H1 (cell line): ENCODE results near the gene HOXB3. TPM values are rescaled to one million over a fixed set of nuclear protein-coding genes. Genes with fewer than 3 reads are reported as not detected.

Source experiments
- CTCF ChIA-PET: fragments of 300-600 bp; sonication (Branson Sonifier 250); formaldehyde crosslinking; loops from one replicate; lab custom pipeline; 2021; ENCODE audit not compliant: partially characterized antibody; lab: Charles Lee
- POLR2A ChIA-PET: fragments of 300-600 bp; sonication (Branson Sonifier 250); formaldehyde crosslinking; loops from one replicate; lab custom pipeline; 2021; ENCODE audit warnings: inconsistent platforms; ENCODE audit not compliant: partially characterized antibody; lab: Charles Lee
- DNase-seq, 2 experiments: peaks; one replicate each; pipeline versions ENCODE4 v3.0.0 to v3.0.0-alpha.2; 2010 to 2022; ENCODE audit warnings: low spot score in 2 of 2, low read depth in 1 of 2, mixed read lengths in 1 of 2
- FAIRE-seq: peaks from 2 replicates; lab custom pipeline; 2011; peaks lifted over from hg19 to GRCh38; lab: Jason Lieb, UNC
- H2AFZ ChIP-seq: 2 replicates; pipeline ENCODE4 v1.8.1; 2012; ENCODE audit warnings: low read length, inconsistent platforms
- H2AK5ac ChIP-seq: 2 replicates; pipeline ENCODE4 v1.6.1; 2013; ENCODE audit warnings: low read depth, low read length
- H2BK120ac ChIP-seq: replicated peaks from 2 replicates; pipeline ENCODE3; 2013; ENCODE audit warnings: low read depth, low read length, inconsistent platforms
- H2BK12ac ChIP-seq: 2 replicates; pipeline ENCODE4 v1.6.1; 2013; ENCODE audit warnings: low read depth, low read length
- H2BK15ac ChIP-seq: 2 replicates; pipeline ENCODE4 v1.6.1; 2013; ENCODE audit warnings: low read length
- H2BK20ac ChIP-seq: 2 replicates; pipeline ENCODE4 v1.6.1; 2013; ENCODE audit warnings: low read length
- H2BK5ac ChIP-seq: 2 replicates; pipeline ENCODE4 v1.6.1; 2013; ENCODE audit warnings: low read depth, low read length
- H3K14ac ChIP-seq: 2 replicates; pipeline ENCODE4 v1.6.1; 2013; ENCODE audit warnings: inconsistent platforms; ENCODE audit not compliant: insufficient read length
- H3K18ac ChIP-seq: 2 replicates; pipeline ENCODE4 v1.6.1; 2013; ENCODE audit warnings: low read length; ENCODE audit errors: extremely low read depth
- H3K23ac ChIP-seq: 2 replicates; pipeline ENCODE4 v1.6.1; 2013; ENCODE audit warnings: inconsistent platforms; ENCODE audit not compliant: insufficient read length
- H3K23me2 ChIP-seq: 2 replicates; pipeline ENCODE4 v1.6.1; 2013; ENCODE audit warnings: low read depth, low read length
- H3K27ac ChIP-seq: 2 replicates; pipeline ENCODE4 v1.6.1; 2011; ENCODE audit warnings: low read depth, low read length, inconsistent platforms
- H3K27me3 ChIP-seq, 4 experiments: replicated peaks in 1 of 4; 1 replicate in 1 of 4; 2 replicates in 3 of 4; pipeline versions ENCODE4 v1.6.1 to v1.8.1; 2011 to 2013; ENCODE audit warnings: low read length in 3 of 4, mild to moderate bottlenecking in 3 of 4, inconsistent platforms in 2 of 4, mixed read lengths in 2 of 4, moderate library complexity in 1 of 4; ENCODE audit not compliant: control insufficient read depth in 3 of 4, insufficient read depth in 3 of 4; ENCODE audit errors: extremely low read depth in 1 of 4
- H3K36me3 ChIP-seq, 4 experiments: 2 replicates each; pipeline versions ENCODE4 v1.6.1 to v1.8.1; 2011 to 2013; ENCODE audit warnings: mild to moderate bottlenecking in 4 of 4, low read length in 3 of 4, moderate library complexity in 2 of 4, control low read depth in 1 of 4, inconsistent platforms in 1 of 4; ENCODE audit not compliant: insufficient read depth in 4 of 4, control insufficient read depth in 2 of 4
- H3K4ac ChIP-seq: replicated peaks from 2 replicates; pipeline ENCODE3; 2013; ENCODE audit warnings: low read length, low read depth, mixed read lengths, inconsistent platforms; ENCODE audit not compliant: insufficient read length
- H3K4me1 ChIP-seq, 4 experiments: replicated peaks in 1 of 4; 1 replicate in 1 of 4; 2 replicates in 3 of 4; pipeline versions ENCODE4 v1.6.1 to v1.8.1; 2011 to 2013; ENCODE audit warnings: low read length in 3 of 4, inconsistent platforms in 2 of 4, mixed read lengths in 1 of 4; ENCODE audit not compliant: insufficient read depth in 4 of 4, control insufficient read depth in 3 of 4
- H3K4me2 ChIP-seq, 2 experiments: 2 replicates each; pipeline versions ENCODE4 v1.6.1 to v1.8.1; 2011 to 2013; ENCODE audit warnings: low read depth in 2 of 2, low read length in 2 of 2, control low read depth in 1 of 2, inconsistent platforms in 1 of 2, mild to moderate bottlenecking in 1 of 2; ENCODE audit not compliant: insufficient read depth in 1 of 2
- H3K4me3 ChIP-seq, 4 experiments: fragments of 200-600, 300-600 bp in 1 of 4; sonication (generic), shearing (Covaris generic), sonication (Bioruptor Twin) in 1 of 4; 2 replicates each; pipeline versions ENCODE4 v1.5.1 to v1.8.1; 2011 to 2016; ENCODE audit warnings: low read length in 4 of 4, low read depth in 3 of 4, control low read depth in 2 of 4, inconsistent platforms in 2 of 4, mild to moderate bottlenecking in 2 of 4, mixed read lengths in 1 of 4, moderate library complexity in 1 of 4; ENCODE audit not compliant: insufficient read depth in 2 of 4; ENCODE audit errors: extremely low read depth in 1 of 4
- H3K56ac ChIP-seq: replicated peaks from 2 replicates; pipeline ENCODE3; 2013; ENCODE audit warnings: low read depth, mild to moderate bottlenecking, mixed read lengths, low read length, inconsistent platforms; ENCODE audit not compliant: insufficient read length
- H3K79me1 ChIP-seq: 2 replicates; pipeline ENCODE4 v1.6.1; 2013; ENCODE audit warnings: low read depth, low read length, control low read depth
- H3K79me2 ChIP-seq, 2 experiments: 2 replicates each; pipeline versions ENCODE4 v1.6.1 to v1.8.1; 2012 to 2013; ENCODE audit warnings: low read length in 2 of 2, mild to moderate bottlenecking in 2 of 2, inconsistent platforms in 1 of 2; ENCODE audit not compliant: insufficient read depth in 2 of 2, control insufficient read depth in 1 of 2
- H3K9ac ChIP-seq, 4 experiments: replicated peaks in 1 of 4; 1 replicate in 1 of 4; 2 replicates in 3 of 4; pipeline versions ENCODE4 v1.6.1 to v1.8.1; 2011 to 2013; ENCODE audit warnings: low read depth in 3 of 4, low read length in 3 of 4, control low read depth in 2 of 4, mild to moderate bottlenecking in 2 of 4, moderate library complexity in 2 of 4, inconsistent platforms in 1 of 4; ENCODE audit errors: extremely low read depth in 1 of 4
- H3K9me3 ChIP-seq, 2 experiments: 2 replicates each; pipeline versions ENCODE4 v1.6.1 to v1.8.1; 2012 to 2013; ENCODE audit warnings: mild to moderate bottlenecking in 2 of 2, moderate library complexity in 2 of 2, control low read depth in 1 of 2, inconsistent platforms in 1 of 2, low read depth in 1 of 2, low read length in 1 of 2, mixed read lengths in 1 of 2; ENCODE audit not compliant: insufficient read depth in 2 of 2
- H4K20me1 ChIP-seq, 2 experiments: replicated peaks in 1 of 2; 2 replicates each; pipeline versions ENCODE3 to v1.8.1; 2011 to 2013; ENCODE audit warnings: inconsistent platforms in 2 of 2, low read length in 2 of 2, mild to moderate bottlenecking in 1 of 2; ENCODE audit not compliant: insufficient read depth in 2 of 2, control insufficient read depth in 1 of 2
- H4K5ac ChIP-seq: 2 replicates; pipeline ENCODE4 v1.6.1; 2013; ENCODE audit warnings: low read length, low read depth, mixed read lengths, inconsistent platforms; ENCODE audit not compliant: insufficient read length
- H4K8ac ChIP-seq: 2 replicates; pipeline ENCODE4 v1.8.0; 2013; ENCODE audit warnings: mild to moderate bottlenecking, moderate library complexity, low read length, inconsistent platforms; ENCODE audit not compliant: insufficient read depth; ENCODE audit errors: extremely low read depth
- H4K91ac ChIP-seq: replicated peaks from 2 replicates; pipeline ENCODE3; 2013; ENCODE audit warnings: low read length, mixed read lengths, inconsistent platforms; ENCODE audit not compliant: insufficient read length
- CBX5 ChIP-seq: fragments of 300-800, 300-1000 bp; sonication (generic); IDR thresholded peaks from 2 replicates; pipeline ENCODE4 v1.7.1; 2016; ENCODE audit warnings: antibody characterized with exemption, low read length, low read depth
- CBX8 ChIP-seq: fragments of 300-800, 300-1000 bp; sonication (generic); IDR thresholded peaks from 2 replicates; pipeline ENCODE4 v1.7.1; 2016; ENCODE audit warnings: low read depth, low read length, borderline replicate concordance
- EZH2 ChIP-seq: fragments of 200-600 bp; sonication (generic); IDR thresholded peaks from 2 replicates; pipeline ENCODE4 v1.7.1; 2012; ENCODE audit warnings: low read depth, mild to moderate bottlenecking, moderate library complexity, low read length, inconsistent platforms; ENCODE audit not compliant: severe bottlenecking
- GABPA ChIP-seq: IDR thresholded peaks from 2 replicates; pipeline ENCODE4 v1.6.1; 2011; ENCODE audit warnings: mild to moderate bottlenecking, low read length, moderate library complexity, borderline replicate concordance; ENCODE audit not compliant: insufficient read depth
- GTF2F1 ChIP-seq: IDR thresholded peaks from 2 replicates; pipeline ENCODE4 v1.6.1; 2012; ENCODE audit warnings: low read depth, low read length, improper control_type of control experiment, borderline replicate concordance
- HDAC6 ChIP-seq: IDR thresholded peaks from one replicate; pipeline ENCODE4 v1.7.1; 2012; ENCODE audit warnings: low read depth, mild to moderate bottlenecking, inconsistent platforms, low read length, moderate library complexity
- RNF2 ChIP-seq: fragments of 200-900, 300-1000 bp; sonication (generic); IDR thresholded peaks from 2 replicates; pipeline ENCODE4 v1.7.1; 2016; ENCODE audit warnings: borderline replicate concordance, low read depth, mild to moderate bottlenecking, antibody characterized with exemption, low read length; ENCODE audit not compliant: poor library complexity, severe bottlenecking; ENCODE audit errors: missing control alignments
- RXRA ChIP-seq: IDR thresholded peaks from 2 replicates; pipeline ENCODE4 v1.6.1; 2011; ENCODE audit warnings: low read depth, mild to moderate bottlenecking, low read length, moderate library complexity; ENCODE audit not compliant: insufficient read depth
- SUZ12 ChIP-seq: fragments of 200-600 bp; sonication (generic); IDR thresholded peaks from 2 replicates; pipeline ENCODE4 v1.6.1; 2012; ENCODE audit warnings: mild to moderate bottlenecking, inconsistent platforms, low read length, moderate library complexity, mixed read lengths
- WGBS, 2 experiments: shearing (Covaris generic) in 1 of 2; methylation state at CpG; one replicate each; pipeline versions ENCODE4 v1.1.6 to v1.1.7; 2013 to 2015; ENCODE audit warnings: low lambda C conversion rate in 2 of 2, mixed read lengths in 2 of 2, inconsistent platforms in 1 of 2, low coverage in 1 of 2, missing lambda C conversion rate in 1 of 2; ENCODE audit not compliant: insufficient replicate concordance in 2 of 2, insufficient coverage in 1 of 2, insufficient read length in 1 of 2; ENCODE audit errors: extremely low coverage in 1 of 2, missing lambda C conversion rate in 1 of 2; 5-methylcytosine and 5-hydroxymethylcytosine counted together
- polyA plus RNA-seq, 7 experiments: library from polyadenylated mRNA; depleted of rRNA in 3 of 7; stranded (reverse) in 5 of 7; unstranded in 2 of 7; fragments of >200 nt in 5 of 7; fragments of 200-250 nt in 2 of 7; gene quantifications; 1 replicate in 5 of 7; 2 replicates in 1 of 7; 4 replicates in 1 of 7; pipeline versions ENCODE4 v1.2.1 to v1.2.3, GENCODE V29; 2011 to 2013; ENCODE audit warnings: missing spikeins in 2 of 7, mixed read lengths in 2 of 7
- total RNA-seq: library from RNA; stranded (reverse); fragmentation: NEBNext Ultra II Directional; extraction: Animal tissue kit (Norgen Biotek cat#: 25700); gene quantifications from 2 replicates; pipeline ENCODE4 v1.2.1, GENCODE V29; 2021

The HOXB3 gene
- total and polyA plus RNA-seq, 2 of the 8 experiments (the other 6 are each of a cell fraction or from before 2014, with no cell fraction given) = not detected

- Histone ChIP-seq H3K4me3 (no peak overlapping the region), H4K91ac (no peak overlapping the region), H3K79me1 (no peaks in the 10 kb centered on the region), H3K14ac (no peak overlapping the region), H3K79me2 (no peaks in the 10 kb centered on the region), H2BK120ac (no peak overlapping the region), H2BK20ac (no peak overlapping the region), H3K23ac (no peak overlapping the region), H4K5ac (no peak overlapping the region), H3K4me1 (peaks cover 0 to 11% (median 8%) of the 10 kb centered on the region in 4 experiments; a peak in 5 of 7 replicates), H2BK5ac (no peak overlapping the region), H3K23me2 (no peaks in the 10 kb centered on the region), H3K4ac (no peak overlapping the region), H3K4me2 (no peak overlapping the region), H2BK12ac (no peak overlapping the region), H3K27me3 (peaks cover 98 to 100% (median 99%) of the 10 kb centered on the region in 4 experiments), H3K18ac (no peak overlapping the region; the same call in 1 of the 2 replicates), H3K56ac (no peak overlapping the region), H4K20me1 (peaks cover 22 to 33% of the 10 kb centered on the region in 2 experiments), H3K27ac (no peak overlapping the region), H4K8ac (no peak overlapping the region), H2AFZ (no peak overlapping the region), H2AK5ac (no peak overlapping the region), H3K36me3 (peaks cover 0 to 8% (median 0%) of the 10 kb centered on the region in 4 experiments; a peak in 1 of 8 replicates), H3K9ac (no peak overlapping the region), H3K9me3 (no peaks in the 10 kb centered on the region), H2BK15ac (no peak overlapping the region)
- TF ChIP-seq RNF2 (peak; percentile 1), GTF2F1 (no peak), SUZ12 (peak; percentile 34; the same call in 1 of the 2 replicates), EZH2 (peak; percentile 84), CBX8 (peak; percentile 68; the same call in 1 of the 2 replicates), HDAC6 (no peak), CBX5 (no peak), RXRA (no peak), GABPA (no peak)
- DNase-seq (no peak), FAIRE-seq (no peak)
- ChIA-PET POLR2A (interaction anchor here (1.0 to 1.7 kb wide), 4 partner anchors 10 to 13 kb away, joined by 3 to 8 read pairs (median 4); no protein-coding TSS in a partner anchor), CTCF (interaction anchor here (0.6 to 4.0 kb wide), 14 partner anchors 10 to 249 kb away, joined by 3 to 18 read pairs (median 4); no protein-coding TSS in a partner anchor)
- WGBS, 2 experiments = 19% methylated on average over 7 of the region's 7 CpGs; no CpG with 5 or more reads in 1 of the 2 experiments
Measured at GRCh38 chr17:48556576-48557401, 33.3 kb downstream of the HOXB3 start.
